ENCODE data around the gene KCNQ4. TPM values are rescaled to one million over a fixed set of nuclear protein-coding genes. Genes with fewer than 3 reads are reported as not detected.

Gene KCNQ4
- total RNA-seq, 3 donors from 2014 or later (not counting 1 experiment from before 2014, with no cell fraction given), result 0.14 to 0.45 (median 0.35) TPM

GRCh38 chr1:40824591-40825434, 41.2 kb downstream of the KCNQ4 start:
- Mint-ChIP-seq H3K4me3 (no peak overlapping the region), H3K4me1 (peaks cover 5 to 16% of the 10 kb centered on the region in 2 donors), H3K27me3 (ENCODE audit: low read depth in 2 of 2) (no peaks in the 10 kb centered on the region), H3K9me3 (no peaks in the 10 kb centered on the region), H3K36me3 (no peaks in the 10 kb centered on the region), H3K27ac (peak overlapping the region in 1 of 2 donors; percentile 31)
- intact Hi-C loops (cut with micrococcal nuclease), result no loop called here
- ATAC-seq (no peak), DNase-seq (no peak)
- Histone ChIP-seq H3K4me3 (ENCODE audit: low read length) (no peak overlapping the region), H3K9me3 (ENCODE audit: control insufficient read depth, insufficient read depth, low read length) (no peaks in the 10 kb centered on the region), H3K4me1 (ENCODE audit: control insufficient read depth, insufficient read depth, low read length) (peaks cover 16% of the 10 kb centered on the region), H3K27ac (ENCODE audit: low read length) (no peak overlapping the region), H3K27me3 (ENCODE audit: control insufficient read depth, insufficient read depth, low read length) (no peaks in the 10 kb centered on the region), H3K36me3 (ENCODE audit: control insufficient read depth, insufficient read depth, low read length) (no peaks in the 10 kb centered on the region)
- WGBS (ENCODE audit: insufficient coverage), result 77% methylated on average over 17 of the region's 18 CpGs
- TF ChIP-seq CTCF (IDR thresholded peaks at IDR 0.05), result no peak

- ATAC-seq (peak in 1 of 3 donors; percentile 28), DNase-seq (no peak)
- no peak overlapping the region for H3K4me3 Mint-ChIP-seq
- H3K27me3 Mint-ChIP-seq (ENCODE audit: low read depth in 2 of 2), result no peaks in the 10 kb centered on the region
- H3K36me3 ChIP-seq (ENCODE audit: control insufficient read depth, insufficient read depth, low read length), result no peaks in the 10 kb centered on the region
- H3K27ac Mint-ChIP-seq, result peak overlapping the region in 1 of 2 donors; percentile 31
- 51% methylated on average over 3 of the region's 3 CpGs for WGBS (ENCODE audit: insufficient coverage)
- no peaks in the 10 kb centered on the region for H3K27me3 ChIP-seq (ENCODE audit: control insufficient read depth, insufficient read depth, low read length)
- H3K4me3 ChIP-seq (ENCODE audit: low read length), result no peak overlapping the region
- no peaks in the 10 kb centered on the region for H3K9me3 Mint-ChIP-seq
- no peaks in the 10 kb centered on the region for H3K36me3 Mint-ChIP-seq
- H3K27ac ChIP-seq (ENCODE audit: low read length), result no peak overlapping the region
- H3K4me1 ChIP-seq (ENCODE audit: control insufficient read depth, insufficient read depth, low read length), result peaks cover 16% of the 10 kb centered on the region
- H3K4me1 Mint-ChIP-seq, result peaks cover 5 to 16% of the 10 kb centered on the region in 2 donors
- H3K9me3 ChIP-seq (ENCODE audit: control insufficient read depth, insufficient read depth, low read length), result no peaks in the 10 kb centered on the region
- intact Hi-C loops (cut with micrococcal nuclease), result no loop called here
- no peak for TF ChIP-seq CTCF (IDR thresholded peaks at IDR 0.05)
These were observed 41.8 kb downstream of the KCNQ4 start for GRCh38 chr1:40825435-40825788.

GRCh38 chr1:40825996-40826395, 42.4 kb downstream of the KCNQ4 start:
- Mint-ChIP-seq H3K4me1 (peaks cover 5 to 16% of the 10 kb centered on the region in 2 donors), H3K36me3 (no peaks in the 10 kb centered on the region), H3K27me3 (ENCODE audit: low read depth in 2 of 2) (no peaks in the 10 kb centered on the region), H3K4me3 (no peak overlapping the region), H3K9me3 (no peaks in the 10 kb centered on the region), H3K27ac (no peak overlapping the region)
- Histone ChIP-seq H3K27ac (ENCODE audit: low read length) (no peak overlapping the region), H3K4me1 (ENCODE audit: control insufficient read depth, insufficient read depth, low read length) (peaks cover 16% of the 10 kb centered on the region), H3K36me3 (ENCODE audit: control insufficient read depth, insufficient read depth, low read length) (no peaks in the 10 kb centered on the region), H3K4me3 (ENCODE audit: low read length) (no peak overlapping the region), H3K27me3 (ENCODE audit: control insufficient read depth, insufficient read depth, low read length) (no peaks in the 10 kb centered on the region), H3K9me3 (ENCODE audit: control insufficient read depth, insufficient read depth, low read length) (no peaks in the 10 kb centered on the region)
- TF ChIP-seq CTCF (IDR thresholded peaks at IDR 0.05), result no peak
- intact Hi-C loops (cut with micrococcal nuclease), result no loop called here
- DNase-seq (no peak), ATAC-seq (peak in 1 of 3 donors; percentile 30)
- WGBS (ENCODE audit: insufficient coverage), result 6% methylated on average over 5 of the region's 5 CpGs

Data from natural killer cell (primary cell).